ENCODE measurements around the gene TNC.

GRCh38 chr9:115034801-115035200 is 83.2 kb downstream of the TNC start:
- TF ChIP-seq POLR2AphosphoS5 (IDR thresholded peaks at IDR 0.05; ENCODE audit: insufficient read depth, low read depth, low read length), result no peak
- TF ChIP-seq FOS (IDR thresholded peaks at IDR 0.05; ENCODE audit: borderline replicate concordance, insufficient read depth, low read length), result no peak
- no peak for TF ChIP-seq POLR2A (IDR thresholded peaks at IDR 0.05; ENCODE audit: low read depth, low read length)
- TF ChIP-seq CTCF (IDR thresholded peaks at IDR 0.05; ENCODE audit: extremely low read depth in 1 of 2, insufficient read depth in 1 of 2, low read depth in 1 of 2, low read length in 2 of 2), result no peak
- no peak for TF ChIP-seq EZH2 (IDR thresholded peaks at IDR 0.05; ENCODE audit: borderline replicate concordance, low read depth, low read length, severe bottlenecking)
- no peak for TF ChIP-seq MAX (IDR thresholded peaks at IDR 0.05; ENCODE audit: insufficient read depth, insufficient read length)
- no peak for TF ChIP-seq MYC (IDR thresholded peaks at IDR 0.05; ENCODE audit: low read depth, low read length)
- no peak for TF ChIP-seq JUN (IDR thresholded peaks at IDR 0.05; ENCODE audit: borderline replicate concordance, insufficient read depth, insufficient read length, low read depth)

Measured in endothelial cell of umbilical vein (primary cell).